Thyroid gland (tissue), 4 donors: ENCODE results near the gene CDK15.

Experiments used
- POLR2A ChIP-seq, 2 donors: fragments of 450-650 bp; IDR thresholded peaks; one replicate each; pipeline ENCODE4 v1.6.1; 2017; ENCODE audit warnings: antibody characterized with exemption in 2 of 2, mild to moderate bottlenecking in 2 of 2, moderate library complexity in 1 of 2
- TF ChIP-seq, protein P1 (sequence below), 6 experiments: fragments of 200-600 bp in 3 of 6; fragments of 450-650 bp in 3 of 6; sonication (generic) in 3 of 6; IDR thresholded peaks; one replicate each; pipeline ENCODE4 v1.5.1; 2016 to 2019; ENCODE audit warnings: antibody characterized with exemption in 6 of 6, mild to moderate bottlenecking in 2 of 6, inconsistent platforms in 1 of 6, moderate library complexity in 1 of 6

DNA sequence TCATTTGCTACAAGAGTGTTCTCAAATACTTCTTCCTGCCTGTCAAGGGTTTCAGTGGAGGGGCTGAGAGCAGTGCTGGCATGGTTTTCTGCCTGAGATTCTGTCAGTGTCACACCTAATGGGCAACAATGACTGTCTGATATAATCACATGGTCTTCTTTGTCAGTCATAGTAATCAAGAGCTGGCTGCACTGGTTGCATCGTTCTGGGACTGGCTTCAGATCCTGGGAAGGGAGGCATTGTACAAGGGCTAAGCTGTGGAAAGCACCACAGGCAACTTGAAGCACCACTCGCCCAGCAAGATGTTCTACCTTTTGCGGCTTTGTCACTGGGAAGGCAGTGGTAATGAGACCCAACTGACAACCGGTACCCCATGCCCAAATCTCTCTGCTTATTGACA, 45.2 kb upstream of the CDK15 start:
- TF ChIP-seq POLR2A (IDR thresholded peaks at IDR 0.05) = no peak
- TF ChIP-seq, protein P1, sequence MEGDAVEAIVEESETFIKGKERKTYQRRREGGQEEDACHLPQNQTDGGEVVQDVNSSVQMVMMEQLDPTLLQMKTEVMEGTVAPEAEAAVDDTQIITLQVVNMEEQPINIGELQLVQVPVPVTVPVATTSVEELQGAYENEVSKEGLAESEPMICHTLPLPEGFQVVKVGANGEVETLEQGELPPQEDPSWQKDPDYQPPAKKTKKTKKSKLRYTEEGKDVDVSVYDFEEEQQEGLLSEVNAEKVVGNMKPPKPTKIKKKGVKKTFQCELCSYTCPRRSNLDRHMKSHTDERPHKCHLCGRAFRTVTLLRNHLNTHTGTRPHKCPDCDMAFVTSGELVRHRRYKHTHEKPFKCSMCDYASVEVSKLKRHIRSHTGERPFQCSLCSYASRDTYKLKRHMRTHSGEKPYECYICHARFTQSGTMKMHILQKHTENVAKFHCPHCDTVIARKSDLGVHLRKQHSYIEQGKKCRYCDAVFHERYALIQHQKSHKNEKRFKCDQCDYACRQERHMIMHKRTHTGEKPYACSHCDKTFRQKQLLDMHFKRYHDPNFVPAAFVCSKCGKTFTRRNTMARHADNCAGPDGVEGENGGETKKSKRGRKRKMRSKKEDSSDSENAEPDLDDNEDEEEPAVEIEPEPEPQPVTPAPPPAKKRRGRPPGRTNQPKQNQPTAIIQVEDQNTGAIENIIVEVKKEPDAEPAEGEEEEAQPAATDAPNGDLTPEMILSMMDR (IDR thresholded peaks at IDR 0.05) = no peak
